RWPE2 (cell line): ENCODE measurements around the gene MYBPC3.

Experiments
- ATAC-seq: fragments of 200-7000 bp; cut with Tn5 transposase; 3 replicates; pipeline ENCODE4 v1.9.1; 2021; ENCODE audit warnings: low read depth
- DNase-seq: peaks from one replicate; pipeline ENCODE4 v3.0.0-alpha.2; 2020; ENCODE audit warnings: low spot score
- H3K27ac ChIP-seq: fragments of 450-650 bp; 2 replicates; pipeline ENCODE4 v1.5.1; 2017; ENCODE audit warnings: mild to moderate bottlenecking; ENCODE audit not compliant: poor library complexity, severe bottlenecking
- H3K27me3 ChIP-seq: fragments of 250-450 bp; sonication (Bioruptor Pico); 2 replicates; pipeline ENCODE4 v1.5.1; 2021; ENCODE audit warnings: mild to moderate bottlenecking, moderate library complexity; ENCODE audit not compliant: insufficient read depth, poor library complexity, severe bottlenecking
- H3K36me3 ChIP-seq: fragments of 250-450 bp; sonication (Bioruptor Pico); 2 replicates; pipeline ENCODE4 v1.5.1; 2020; ENCODE audit warnings: low read depth, mild to moderate bottlenecking, moderate library complexity
- H3K4me1 ChIP-seq: fragments of 250-450 bp; sonication (Bioruptor Pico); 2 replicates; pipeline ENCODE4 v1.5.1; 2021; ENCODE audit warnings: mild to moderate bottlenecking, moderate library complexity; ENCODE audit not compliant: insufficient read depth, poor library complexity, severe bottlenecking
- H3K4me3 ChIP-seq: fragments of 250-450 bp; sonication (Bioruptor Pico); 2 replicates; pipeline ENCODE4 v1.5.1; 2021; ENCODE audit warnings: mild to moderate bottlenecking, moderate library complexity; ENCODE audit not compliant: severe bottlenecking
- H3K9me3 ChIP-seq: fragments of 250-450 bp; sonication (Bioruptor Pico); 2 replicates; pipeline ENCODE4 v1.5.1; 2021; ENCODE audit warnings: mild to moderate bottlenecking, moderate library complexity; ENCODE audit not compliant: severe bottlenecking
- TF ChIP-seq, protein P1 (sequence below): fragments of 450-650 bp; IDR thresholded peaks from one replicate; pipeline ENCODE4 v1.5.1; 2017; ENCODE audit warnings: mild to moderate bottlenecking, moderate library complexity; ENCODE audit not compliant: poor library complexity, severe bottlenecking

Gene MYBPC3

DNA sequence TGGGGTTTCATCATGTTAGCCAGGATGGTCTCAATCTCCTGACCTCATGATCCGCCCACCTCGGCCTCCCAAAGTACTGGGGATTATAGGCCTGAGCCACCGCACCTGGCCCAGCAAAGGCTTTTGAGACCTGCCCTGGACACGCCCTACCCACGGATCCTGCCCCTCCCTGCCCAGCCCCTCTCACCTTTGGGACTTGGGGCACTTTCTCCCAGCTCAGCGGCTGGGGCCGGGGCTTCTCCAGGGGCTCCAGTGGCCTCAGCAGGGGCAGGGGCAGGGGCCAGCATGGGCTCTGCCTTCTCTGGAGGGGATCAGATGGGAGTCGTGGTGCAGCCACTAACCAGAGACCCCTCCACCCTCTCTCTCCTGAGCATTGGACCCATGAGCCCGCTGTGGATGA is 2.2 kb downstream of the MYBPC3 start:
- Histone ChIP-seq H3K36me3 (no peaks in the 10 kb centered on the region), H3K4me3 (no peak overlapping the region), H3K9me3 (no peaks in the 10 kb centered on the region), H3K4me1 (no peaks in the 10 kb centered on the region), H3K27me3 (no peaks in the 10 kb centered on the region), H3K27ac (no peak overlapping the region)
- TF ChIP-seq, protein P1, sequence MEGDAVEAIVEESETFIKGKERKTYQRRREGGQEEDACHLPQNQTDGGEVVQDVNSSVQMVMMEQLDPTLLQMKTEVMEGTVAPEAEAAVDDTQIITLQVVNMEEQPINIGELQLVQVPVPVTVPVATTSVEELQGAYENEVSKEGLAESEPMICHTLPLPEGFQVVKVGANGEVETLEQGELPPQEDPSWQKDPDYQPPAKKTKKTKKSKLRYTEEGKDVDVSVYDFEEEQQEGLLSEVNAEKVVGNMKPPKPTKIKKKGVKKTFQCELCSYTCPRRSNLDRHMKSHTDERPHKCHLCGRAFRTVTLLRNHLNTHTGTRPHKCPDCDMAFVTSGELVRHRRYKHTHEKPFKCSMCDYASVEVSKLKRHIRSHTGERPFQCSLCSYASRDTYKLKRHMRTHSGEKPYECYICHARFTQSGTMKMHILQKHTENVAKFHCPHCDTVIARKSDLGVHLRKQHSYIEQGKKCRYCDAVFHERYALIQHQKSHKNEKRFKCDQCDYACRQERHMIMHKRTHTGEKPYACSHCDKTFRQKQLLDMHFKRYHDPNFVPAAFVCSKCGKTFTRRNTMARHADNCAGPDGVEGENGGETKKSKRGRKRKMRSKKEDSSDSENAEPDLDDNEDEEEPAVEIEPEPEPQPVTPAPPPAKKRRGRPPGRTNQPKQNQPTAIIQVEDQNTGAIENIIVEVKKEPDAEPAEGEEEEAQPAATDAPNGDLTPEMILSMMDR: no peak
- DNase-seq (no peak), ATAC-seq (no peak)

DNA sequence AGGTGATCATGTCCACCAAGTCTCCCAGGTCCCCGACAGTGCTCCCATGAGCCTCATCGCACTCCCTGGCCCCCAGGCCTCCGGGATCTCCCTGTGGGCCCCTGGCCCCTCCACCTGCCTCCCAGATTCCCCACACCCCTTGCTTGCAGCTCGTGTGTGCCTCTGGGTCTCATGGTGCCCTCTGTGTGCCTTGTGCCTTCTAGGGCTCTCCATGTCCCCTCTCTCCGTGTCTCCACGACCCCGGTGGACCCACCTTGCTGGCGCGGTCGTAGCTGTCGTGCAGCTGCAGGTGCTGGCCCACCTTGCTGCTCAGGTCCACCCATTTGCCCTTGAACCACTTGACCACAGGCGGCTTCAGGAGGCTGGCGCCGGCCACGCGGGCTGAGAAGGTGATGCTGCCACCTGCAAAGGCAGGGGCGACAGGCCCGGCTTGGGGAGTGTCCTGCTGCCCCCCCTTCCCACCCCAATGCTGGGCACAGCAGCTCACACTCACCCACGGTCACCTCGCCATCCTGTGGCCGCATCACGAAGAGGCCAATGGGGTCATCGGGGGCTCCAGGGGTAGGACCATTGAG is 2.9 kb downstream of the MYBPC3 start:
- H3K4me1 ChIP-seq: no peaks in the 10 kb centered on the region
- no peak for ATAC-seq
- no peak overlapping the region for H3K4me3 ChIP-seq
- no peaks in the 10 kb centered on the region for H3K36me3 ChIP-seq
- TF ChIP-seq, protein P1: no peak
- DNase-seq: no peak
- H3K9me3 ChIP-seq: no peaks in the 10 kb centered on the region
- no peak overlapping the region for H3K27ac ChIP-seq
- no peaks in the 10 kb centered on the region for H3K27me3 ChIP-seq

DNA sequence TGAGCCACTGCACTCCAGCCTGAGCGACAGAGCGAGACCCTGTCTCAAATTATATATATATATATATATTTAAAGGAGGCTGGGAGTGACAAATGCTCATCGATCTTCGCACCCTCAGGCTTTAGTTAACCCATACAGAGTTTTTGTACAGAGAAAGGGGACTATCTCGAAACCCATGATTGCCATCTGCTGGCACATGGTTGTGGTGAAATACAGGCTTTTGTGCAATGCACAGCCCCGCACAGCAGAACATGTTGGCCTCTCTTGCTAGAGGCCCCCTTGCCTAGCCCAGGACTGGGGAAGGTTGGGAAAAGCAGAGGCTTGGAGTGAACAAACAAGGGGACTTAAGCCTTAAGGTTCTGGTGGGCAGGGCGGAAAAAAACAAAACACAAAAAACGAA is 3.6 kb downstream of the MYBPC3 start:
- Histone ChIP-seq H3K4me1 (no peaks in the 10 kb centered on the region), H3K36me3 (no peaks in the 10 kb centered on the region), H3K27me3 (no peaks in the 10 kb centered on the region), H3K27ac (no peak overlapping the region), H3K9me3 (no peaks in the 10 kb centered on the region), H3K4me3 (no peak overlapping the region)
- TF ChIP-seq, protein P1: no peak
- 0 out of 3 replicates have a peak, but pooled peaks have one; percentile 26 for ATAC-seq
- no peak for DNase-seq

DNA sequence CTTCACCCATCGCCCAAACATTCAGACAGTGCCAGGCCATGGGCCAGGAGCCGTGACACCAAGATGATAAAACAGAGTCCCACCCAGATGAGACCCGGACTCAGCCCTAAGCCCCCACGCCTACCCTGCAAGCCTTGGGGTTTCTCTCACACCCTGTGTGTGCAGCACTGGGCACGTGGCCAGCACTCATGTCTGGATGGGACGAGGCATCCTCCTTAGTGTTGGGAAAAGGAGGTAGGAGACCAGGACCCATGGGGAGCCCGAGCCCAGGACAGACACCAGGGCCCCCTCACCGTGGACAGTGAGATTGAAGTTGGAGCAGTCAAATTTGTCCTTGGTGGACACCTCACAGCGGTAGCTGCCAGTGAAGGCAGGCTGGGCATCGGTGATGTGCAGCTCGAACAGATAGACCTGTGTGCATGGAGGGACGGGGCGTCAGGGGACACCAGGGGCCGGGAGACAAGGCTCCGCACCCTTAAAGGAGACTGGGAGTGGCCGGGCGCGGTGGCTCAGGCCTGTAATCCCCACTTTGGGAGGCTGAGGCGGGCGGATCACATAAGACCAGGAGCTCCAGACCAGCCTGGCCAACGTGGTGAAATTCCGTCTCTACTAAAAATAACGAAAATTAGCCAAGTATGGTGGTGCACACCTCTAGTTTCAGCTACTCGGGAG is 4.2 kb downstream of the MYBPC3 start:
- ATAC-seq (no peak), DNase-seq (no peak)
- no peak overlapping the region for H3K27ac ChIP-seq
- TF ChIP-seq, protein P1: no peak
- no peaks in the 10 kb centered on the region for H3K9me3 ChIP-seq
- no peaks in the 10 kb centered on the region for H3K27me3 ChIP-seq
- no peaks in the 10 kb centered on the region for H3K36me3 ChIP-seq
- no peak overlapping the region for H3K4me3 ChIP-seq
- H3K4me1 ChIP-seq: no peaks in the 10 kb centered on the region

DNA sequence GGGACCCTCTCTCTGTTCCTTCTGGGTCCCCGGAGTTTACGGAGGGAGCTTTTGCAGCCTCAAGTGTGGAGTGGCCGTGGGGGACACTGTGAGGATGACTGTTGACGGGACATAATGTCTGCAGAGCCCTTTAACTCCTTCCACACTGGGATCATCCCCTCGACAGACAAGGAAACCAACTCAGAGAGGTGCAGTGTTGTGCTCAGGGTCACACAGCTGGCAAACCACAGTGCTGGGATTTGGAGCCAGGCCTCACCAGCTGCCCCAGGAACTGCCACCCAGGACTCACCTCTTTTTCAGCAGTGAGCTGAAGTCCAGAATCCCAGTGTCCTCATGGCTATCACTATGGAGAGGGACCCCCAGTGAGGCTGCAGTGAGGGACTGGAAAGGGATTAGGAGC is 5.4 kb downstream of the MYBPC3 start:
- H3K4me1 ChIP-seq: no peaks in the 10 kb centered on the region
- no peak for ATAC-seq
- no peak overlapping the region for H3K27ac ChIP-seq
- DNase-seq: no peak
- no peaks in the 10 kb centered on the region for H3K27me3 ChIP-seq
- TF ChIP-seq, protein P1: no peak
- no peaks in the 10 kb centered on the region for H3K9me3 ChIP-seq
- no peaks in the 10 kb centered on the region for H3K36me3 ChIP-seq
- H3K4me3 ChIP-seq: no peak overlapping the region
